GM23338 (cell line): Measurements from ENCODE around the gene CALCOCO1. TPM values are rescaled to one million over a fixed set of nuclear protein-coding genes. Genes with fewer than 3 reads are reported as not detected.

ENCODE experiments used
- ATAC-seq: fragments of 200-7000 bp; cut with Tn5 transposase; 3 replicates; pipeline ENCODE4 v1.9.1; 2020
- DNase-seq: peaks from one replicate; pipeline ENCODE4 v3.0.0-alpha.2; 2015; ENCODE audit warnings: low spot score
- H2AFZ ChIP-seq: fragments of 200-600 bp; sonication (generic); 2 replicates; pipeline ENCODE4 v1.8.0; 2016; ENCODE audit warnings: antibody characterized with exemption, mild to moderate bottlenecking, moderate library complexity
- H3F3A ChIP-seq: fragments of 200-600 bp; sonication (generic); replicated peaks from 2 replicates; pipeline ENCODE4 v1.8.0; 2017; ENCODE audit warnings: antibody characterized with exemption, mixed run types, low read depth
- H3K27ac ChIP-seq: fragments of 200-600 bp; sonication (generic); 2 replicates; pipeline ENCODE4 v1.6.1; 2016; ENCODE audit warnings: low read depth
- H3K27me3 ChIP-seq: fragments of 200-600 bp; sonication (generic); 2 replicates; pipeline ENCODE4 v1.8.0; 2016; ENCODE audit warnings: mild to moderate bottlenecking, mixed run types, moderate library complexity; ENCODE audit not compliant: insufficient read depth
- H3K36me3 ChIP-seq: fragments of 200-600 bp; sonication (generic); 2 replicates; pipeline ENCODE4 v1.8.0; 2016; ENCODE audit warnings: mild to moderate bottlenecking; ENCODE audit not compliant: insufficient read depth
- H3K4me1 ChIP-seq: fragments of 200-600 bp; sonication (generic); 2 replicates; pipeline ENCODE4 v1.8.0; 2016; ENCODE audit warnings: mild to moderate bottlenecking, moderate library complexity; ENCODE audit not compliant: insufficient read depth
- H3K4me2 ChIP-seq: fragments of 200-600 bp; sonication (generic); 2 replicates; pipeline ENCODE4 v1.7.1; 2017; ENCODE audit warnings: mixed run types
- H3K4me3 ChIP-seq: fragments of 200-600 bp; sonication (generic); 2 replicates; pipeline ENCODE4 v1.6.1; 2016; ENCODE audit warnings: mixed run types
- H3K79me2 ChIP-seq: fragments of 200-600 bp; sonication (generic); replicated peaks from 2 replicates; pipeline ENCODE4 v1.8.0; 2017; ENCODE audit warnings: mild to moderate bottlenecking; ENCODE audit not compliant: insufficient read depth
- H3K9me2 ChIP-seq: fragments of 200-600 bp; sonication (generic); 2 replicates; pipeline ENCODE4 v1.8.0; 2017; ENCODE audit not compliant: insufficient read depth
- H4K20me1 ChIP-seq: fragments of 200-600 bp; sonication (generic); replicated peaks from 2 replicates; pipeline ENCODE4 v1.8.0; 2017; ENCODE audit warnings: mild to moderate bottlenecking; ENCODE audit not compliant: insufficient read depth
- H3K27ac Mint-ChIP-seq: 2 replicates; pipeline ENCODE4 v1.8.0; 2020; ENCODE audit warnings: inconsistent platforms, mild to moderate bottlenecking, moderate library complexity, mixed read lengths
- H3K27me3 Mint-ChIP-seq: 3 replicates; pipeline ENCODE4 v1.8.0; 2022; ENCODE audit warnings: low read depth, mild to moderate bottlenecking, moderate library complexity, mixed read lengths, inconsistent platforms; ENCODE audit not compliant: insufficient read depth, poor library complexity
- H3K36me3 Mint-ChIP-seq: 3 replicates; pipeline ENCODE4 v1.8.0; 2021; ENCODE audit warnings: low read depth, mild to moderate bottlenecking, inconsistent platforms, moderate library complexity, mixed read lengths
- H3K4me1 Mint-ChIP-seq: 3 replicates; pipeline ENCODE4 v1.8.0; 2020; ENCODE audit warnings: mild to moderate bottlenecking, inconsistent platforms, mixed read lengths
- H3K4me3 Mint-ChIP-seq: 3 replicates; pipeline ENCODE4 v1.8.0; 2021; ENCODE audit warnings: moderate library complexity, mild to moderate bottlenecking, inconsistent platforms, mixed read lengths
- H3K9me3 Mint-ChIP-seq: 3 replicates; pipeline ENCODE4 v1.8.0; 2020; ENCODE audit warnings: moderate library complexity, mild to moderate bottlenecking, inconsistent platforms, mixed read lengths
- EZH2 ChIP-seq: fragments of 200-600 bp; sonication (generic); IDR thresholded peaks from one replicate; pipeline ENCODE4 v1.8.0; 2017; ENCODE audit warnings: antibody characterized with exemption, mild to moderate bottlenecking, low read depth; ENCODE audit not compliant: unreplicated experiment
- EZH2phosphoT487 ChIP-seq: fragments of 200-600 bp; sonication (generic); IDR thresholded peaks from one replicate; pipeline ENCODE4 v1.8.1; 2018; ENCODE audit warnings: antibody characterized with exemption; ENCODE audit not compliant: unreplicated experiment
- POLR2AphosphoS5 ChIP-seq: IDR thresholded peaks from 2 replicates; pipeline ENCODE4 v1.6.1; 2016; ENCODE audit warnings: antibody characterized with exemption, low read depth
- ZNF114 ChIP-seq: fragments of 250-450 bp; sonication (Bioruptor Pico); IDR thresholded peaks from 2 replicates; pipeline ENCODE4 v1.5.0; 2020; ENCODE audit warnings: mild to moderate bottlenecking, moderate library complexity
- ZNF331 ChIP-seq: fragments of 250-450 bp; sonication (Bioruptor Pico); IDR thresholded peaks from 2 replicates; pipeline ENCODE4 v1.5.0; 2020; ENCODE audit warnings: low read depth, mild to moderate bottlenecking, moderate library complexity
- polyA plus RNA-seq: library from polyadenylated mRNA; unstranded; fragments of >200 nt; fragmentation: Nextera tagmentation; extraction: Ambion mirVana; gene quantifications from 2 replicates; pipeline ENCODE4 v1.2.1, GENCODE V29; 2016
- total RNA-seq: library from RNA; depleted of rRNA; stranded (reverse); fragments of >200 nt; shearing (Covaris generic); gene quantifications from 2 replicates; pipeline ENCODE4 v1.2.3, GENCODE V29; 2014
- TF ChIP-seq, protein P1 (sequence below), 2 experiments: fragments of 200-600 bp in 1 of 2; sonication (generic) in 1 of 2; conservative IDR thresholded peaks; 2 replicates each; pipeline versions ENCODE4 v1.5.1 to v1.6.1; 2016 to 2017; ENCODE audit warnings: antibody characterized with exemption in 2 of 2, low read depth in 2 of 2, mild to moderate bottlenecking in 2 of 2, moderate library complexity in 1 of 2
- TF ChIP-seq, protein P2 (sequence below): IDR thresholded peaks from 2 replicates; pipeline ENCODE4 v1.6.1; 2016; ENCODE audit warnings: antibody characterized with exemption
- TF ChIP-seq, protein P3 (sequence below): fragments of 250-450 bp; sonication (Bioruptor Pico); IDR thresholded peaks from 2 replicates; pipeline ENCODE4 v1.5.0; 2020; ENCODE audit warnings: mild to moderate bottlenecking, moderate library complexity

CALCOCO1 gene
- total and polyA plus RNA-seq, 2 experiments from 2014 or later, result 6.5 to 20.4 TPM

DNA sequence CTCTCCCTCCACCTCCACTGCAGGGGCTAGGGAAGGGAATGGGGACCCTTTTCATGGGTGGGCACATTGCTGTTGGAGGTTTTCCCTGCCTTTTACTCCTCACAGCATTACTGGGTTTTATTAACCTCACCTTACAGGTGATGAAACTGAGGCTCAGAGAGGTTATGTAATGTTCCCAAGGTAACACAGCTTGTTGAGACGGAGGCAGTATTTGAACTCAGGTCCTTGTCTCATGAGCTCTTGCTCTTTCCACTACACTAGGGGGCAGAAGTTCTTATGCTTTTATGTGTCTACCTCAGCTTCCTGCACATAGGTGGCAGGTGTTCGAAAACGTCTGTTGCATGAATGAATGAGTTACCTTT is 12.9 kb upstream of the CALCOCO1 start (continued):
- TF ChIP-seq, protein P1, sequence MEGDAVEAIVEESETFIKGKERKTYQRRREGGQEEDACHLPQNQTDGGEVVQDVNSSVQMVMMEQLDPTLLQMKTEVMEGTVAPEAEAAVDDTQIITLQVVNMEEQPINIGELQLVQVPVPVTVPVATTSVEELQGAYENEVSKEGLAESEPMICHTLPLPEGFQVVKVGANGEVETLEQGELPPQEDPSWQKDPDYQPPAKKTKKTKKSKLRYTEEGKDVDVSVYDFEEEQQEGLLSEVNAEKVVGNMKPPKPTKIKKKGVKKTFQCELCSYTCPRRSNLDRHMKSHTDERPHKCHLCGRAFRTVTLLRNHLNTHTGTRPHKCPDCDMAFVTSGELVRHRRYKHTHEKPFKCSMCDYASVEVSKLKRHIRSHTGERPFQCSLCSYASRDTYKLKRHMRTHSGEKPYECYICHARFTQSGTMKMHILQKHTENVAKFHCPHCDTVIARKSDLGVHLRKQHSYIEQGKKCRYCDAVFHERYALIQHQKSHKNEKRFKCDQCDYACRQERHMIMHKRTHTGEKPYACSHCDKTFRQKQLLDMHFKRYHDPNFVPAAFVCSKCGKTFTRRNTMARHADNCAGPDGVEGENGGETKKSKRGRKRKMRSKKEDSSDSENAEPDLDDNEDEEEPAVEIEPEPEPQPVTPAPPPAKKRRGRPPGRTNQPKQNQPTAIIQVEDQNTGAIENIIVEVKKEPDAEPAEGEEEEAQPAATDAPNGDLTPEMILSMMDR (conservative IDR thresholded peaks at IDR 0.05; ENCODE audit: low read depth in 2 of 2), result 0 out of 4 replicates have a peak, but pooled peaks of 1 of the 2 experiments have one; percentile 14
- TF ChIP-seq ZNF331 (CRISPR knock-in tag) (no peak), ZNF114 (CRISPR knock-in tag) (no peak), POLR2AphosphoS5 (no peak), EZH2 (peak; percentile 26)
- TF ChIP-seq, protein P2, sequence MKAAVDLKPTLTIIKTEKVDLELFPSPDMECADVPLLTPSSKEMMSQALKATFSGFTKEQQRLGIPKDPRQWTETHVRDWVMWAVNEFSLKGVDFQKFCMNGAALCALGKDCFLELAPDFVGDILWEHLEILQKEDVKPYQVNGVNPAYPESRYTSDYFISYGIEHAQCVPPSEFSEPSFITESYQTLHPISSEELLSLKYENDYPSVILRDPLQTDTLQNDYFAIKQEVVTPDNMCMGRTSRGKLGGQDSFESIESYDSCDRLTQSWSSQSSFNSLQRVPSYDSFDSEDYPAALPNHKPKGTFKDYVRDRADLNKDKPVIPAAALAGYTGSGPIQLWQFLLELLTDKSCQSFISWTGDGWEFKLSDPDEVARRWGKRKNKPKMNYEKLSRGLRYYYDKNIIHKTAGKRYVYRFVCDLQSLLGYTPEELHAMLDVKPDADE, result no peak

DNA sequence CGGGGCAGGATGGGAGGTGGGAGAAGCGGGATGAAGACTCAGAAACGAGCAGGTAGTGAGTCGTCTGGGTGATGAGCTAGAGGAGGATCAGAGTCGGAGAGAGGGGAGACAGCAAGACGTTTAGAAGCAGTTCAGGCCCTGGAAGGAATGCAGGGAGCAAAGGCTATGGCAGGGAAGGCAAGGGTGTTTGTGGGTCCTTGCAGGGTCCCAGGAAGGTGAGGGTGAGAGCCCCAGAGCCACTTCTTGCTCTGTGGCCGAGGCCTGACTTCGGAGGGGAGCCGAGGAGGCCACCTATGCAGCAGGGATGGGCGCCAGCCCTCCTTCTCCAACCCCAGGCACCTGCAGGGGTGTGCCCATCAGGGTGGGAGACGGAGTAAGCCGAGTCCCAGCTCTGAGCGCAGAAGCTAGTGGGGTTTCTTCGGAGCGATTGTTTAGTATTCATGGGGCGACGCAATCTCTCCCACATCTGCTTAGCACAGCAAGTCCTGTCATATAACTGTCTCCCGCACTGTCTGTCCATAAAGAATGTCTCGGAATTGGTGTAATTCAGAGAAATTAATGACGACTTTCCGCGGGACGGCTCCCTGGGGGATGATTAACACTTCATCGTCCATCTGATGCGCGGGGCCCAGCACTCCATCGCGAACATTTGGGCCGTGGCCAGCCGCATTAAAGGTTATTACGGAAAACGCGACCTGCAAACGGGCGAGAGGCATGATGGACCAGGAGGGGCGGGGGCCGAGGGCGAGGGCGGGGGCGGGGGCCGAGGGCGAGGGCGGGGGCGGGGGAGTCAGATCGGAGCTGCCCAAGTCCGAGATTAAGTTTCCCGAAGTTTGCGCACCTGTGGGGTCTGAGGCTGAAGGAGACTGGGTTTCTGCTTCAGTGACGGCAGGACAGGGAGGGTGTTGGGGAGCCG is 12.2 kb upstream of the CALCOCO1 start:
- Histone ChIP-seq H3F3A (no peaks in the 10 kb centered on the region), H3K4me3 (peak overlapping the region; percentile 83), H3K4me2 (peak overlapping the region; percentile 98), H3K4me1 (peaks cover 12% of the 10 kb centered on the region; the same call in 1 of the 2 replicates), H4K20me1 (no peaks in the 10 kb centered on the region), H3K9me2 (no peaks in the 10 kb centered on the region), H3K27me3 (peaks cover 97% of the 10 kb centered on the region), H3K27ac (no peak overlapping the region), H3K79me2 (no peaks in the 10 kb centered on the region), H2AFZ (peak overlapping the region; percentile 100), H3K36me3 (no peaks in the 10 kb centered on the region)
- no peak overlapping the region; the same call in 2 of the 3 replicates for H3K4me3 Mint-ChIP-seq
- DNase-seq, result peak; percentile 33
- TF ChIP-seq ZNF114 (CRISPR knock-in tag), result no peak
- TF ChIP-seq EZH2phosphoT487, result no peak
- peak; percentile 58 for TF ChIP-seq EZH2
- peaks cover 32% of the 10 kb centered on the region for H3K27me3 Mint-ChIP-seq
- no peak overlapping the region for H3K27ac Mint-ChIP-seq
- H3K36me3 Mint-ChIP-seq, result no peaks in the 10 kb centered on the region
- peaks cover 16% of the 10 kb centered on the region for H3K4me1 Mint-ChIP-seq
- H3K9me3 Mint-ChIP-seq, result no peaks in the 10 kb centered on the region; the same call in 2 of the 3 replicates
- peak; percentile 13 for ATAC-seq

DNA sequence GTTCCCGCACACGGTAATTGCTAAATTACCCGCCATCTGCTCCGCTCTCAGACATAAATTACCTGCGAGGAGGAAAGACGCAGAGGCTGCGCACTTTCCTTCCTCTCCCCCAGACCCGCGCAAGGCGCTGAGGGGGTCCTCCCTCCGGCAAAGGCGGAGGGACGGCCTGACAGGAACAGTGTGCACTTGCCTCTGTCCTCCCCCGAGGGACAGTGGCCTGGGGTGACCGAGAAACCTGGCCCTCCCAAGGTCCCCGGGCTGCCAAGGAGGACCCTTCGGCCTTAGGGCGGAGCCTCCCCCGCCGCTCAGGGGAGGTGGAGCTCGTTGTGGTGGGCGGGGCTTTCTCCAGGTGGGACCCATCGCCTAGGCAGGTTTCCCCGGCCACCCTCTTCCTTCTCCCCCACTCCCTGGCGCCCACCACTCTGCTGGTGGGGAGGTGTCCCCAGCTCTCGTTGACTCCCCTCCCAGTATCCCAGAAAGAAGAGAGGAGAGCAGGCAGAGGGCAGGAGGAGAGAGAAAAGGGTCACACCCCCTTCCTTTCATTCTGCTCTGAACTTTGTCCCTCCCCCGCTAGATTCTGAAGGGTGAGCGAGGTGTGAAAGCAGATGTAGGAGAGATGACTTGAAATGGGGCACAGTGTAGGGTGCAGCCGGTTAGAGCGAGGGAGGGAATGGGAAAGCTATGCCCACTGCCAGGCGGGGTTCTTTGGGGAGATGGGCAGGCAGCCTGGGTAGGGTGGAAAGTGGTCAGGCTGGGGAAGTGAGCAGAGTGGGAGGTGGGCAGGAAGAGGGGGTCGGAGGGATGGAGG is 11.4 kb upstream of the CALCOCO1 start:
- no peak overlapping the region for H3K27ac ChIP-seq
- peaks cover 12% of the 10 kb centered on the region; the same call in 1 of the 2 replicates for H3K4me1 ChIP-seq
- H3F3A ChIP-seq, result no peaks in the 10 kb centered on the region
- peak overlapping the region; percentile 83 for H3K4me3 ChIP-seq
- H3K79me2 ChIP-seq, result no peaks in the 10 kb centered on the region
- peak overlapping the region; percentile 100 for H2AFZ ChIP-seq
- Mint-ChIP-seq H3K4me1 (peaks cover 18% of the 10 kb centered on the region), H3K4me3 (no peak overlapping the region; the same call in 2 of the 3 replicates), H3K36me3 (no peaks in the 10 kb centered on the region), H3K27ac (no peak overlapping the region), H3K27me3 (peaks cover 36% of the 10 kb centered on the region), H3K9me3 (no peaks in the 10 kb centered on the region; the same call in 2 of the 3 replicates)
- peaks cover 89% of the 10 kb centered on the region for H3K27me3 ChIP-seq
- H4K20me1 ChIP-seq, result no peaks in the 10 kb centered on the region
- ATAC-seq (peak; percentile 83), DNase-seq (peak; percentile 83)
- no peaks in the 10 kb centered on the region for H3K36me3 ChIP-seq
- H3K9me2 ChIP-seq, result no peaks in the 10 kb centered on the region
- H3K4me2 ChIP-seq, result peak overlapping the region; percentile 98
- TF ChIP-seq, protein P3, sequence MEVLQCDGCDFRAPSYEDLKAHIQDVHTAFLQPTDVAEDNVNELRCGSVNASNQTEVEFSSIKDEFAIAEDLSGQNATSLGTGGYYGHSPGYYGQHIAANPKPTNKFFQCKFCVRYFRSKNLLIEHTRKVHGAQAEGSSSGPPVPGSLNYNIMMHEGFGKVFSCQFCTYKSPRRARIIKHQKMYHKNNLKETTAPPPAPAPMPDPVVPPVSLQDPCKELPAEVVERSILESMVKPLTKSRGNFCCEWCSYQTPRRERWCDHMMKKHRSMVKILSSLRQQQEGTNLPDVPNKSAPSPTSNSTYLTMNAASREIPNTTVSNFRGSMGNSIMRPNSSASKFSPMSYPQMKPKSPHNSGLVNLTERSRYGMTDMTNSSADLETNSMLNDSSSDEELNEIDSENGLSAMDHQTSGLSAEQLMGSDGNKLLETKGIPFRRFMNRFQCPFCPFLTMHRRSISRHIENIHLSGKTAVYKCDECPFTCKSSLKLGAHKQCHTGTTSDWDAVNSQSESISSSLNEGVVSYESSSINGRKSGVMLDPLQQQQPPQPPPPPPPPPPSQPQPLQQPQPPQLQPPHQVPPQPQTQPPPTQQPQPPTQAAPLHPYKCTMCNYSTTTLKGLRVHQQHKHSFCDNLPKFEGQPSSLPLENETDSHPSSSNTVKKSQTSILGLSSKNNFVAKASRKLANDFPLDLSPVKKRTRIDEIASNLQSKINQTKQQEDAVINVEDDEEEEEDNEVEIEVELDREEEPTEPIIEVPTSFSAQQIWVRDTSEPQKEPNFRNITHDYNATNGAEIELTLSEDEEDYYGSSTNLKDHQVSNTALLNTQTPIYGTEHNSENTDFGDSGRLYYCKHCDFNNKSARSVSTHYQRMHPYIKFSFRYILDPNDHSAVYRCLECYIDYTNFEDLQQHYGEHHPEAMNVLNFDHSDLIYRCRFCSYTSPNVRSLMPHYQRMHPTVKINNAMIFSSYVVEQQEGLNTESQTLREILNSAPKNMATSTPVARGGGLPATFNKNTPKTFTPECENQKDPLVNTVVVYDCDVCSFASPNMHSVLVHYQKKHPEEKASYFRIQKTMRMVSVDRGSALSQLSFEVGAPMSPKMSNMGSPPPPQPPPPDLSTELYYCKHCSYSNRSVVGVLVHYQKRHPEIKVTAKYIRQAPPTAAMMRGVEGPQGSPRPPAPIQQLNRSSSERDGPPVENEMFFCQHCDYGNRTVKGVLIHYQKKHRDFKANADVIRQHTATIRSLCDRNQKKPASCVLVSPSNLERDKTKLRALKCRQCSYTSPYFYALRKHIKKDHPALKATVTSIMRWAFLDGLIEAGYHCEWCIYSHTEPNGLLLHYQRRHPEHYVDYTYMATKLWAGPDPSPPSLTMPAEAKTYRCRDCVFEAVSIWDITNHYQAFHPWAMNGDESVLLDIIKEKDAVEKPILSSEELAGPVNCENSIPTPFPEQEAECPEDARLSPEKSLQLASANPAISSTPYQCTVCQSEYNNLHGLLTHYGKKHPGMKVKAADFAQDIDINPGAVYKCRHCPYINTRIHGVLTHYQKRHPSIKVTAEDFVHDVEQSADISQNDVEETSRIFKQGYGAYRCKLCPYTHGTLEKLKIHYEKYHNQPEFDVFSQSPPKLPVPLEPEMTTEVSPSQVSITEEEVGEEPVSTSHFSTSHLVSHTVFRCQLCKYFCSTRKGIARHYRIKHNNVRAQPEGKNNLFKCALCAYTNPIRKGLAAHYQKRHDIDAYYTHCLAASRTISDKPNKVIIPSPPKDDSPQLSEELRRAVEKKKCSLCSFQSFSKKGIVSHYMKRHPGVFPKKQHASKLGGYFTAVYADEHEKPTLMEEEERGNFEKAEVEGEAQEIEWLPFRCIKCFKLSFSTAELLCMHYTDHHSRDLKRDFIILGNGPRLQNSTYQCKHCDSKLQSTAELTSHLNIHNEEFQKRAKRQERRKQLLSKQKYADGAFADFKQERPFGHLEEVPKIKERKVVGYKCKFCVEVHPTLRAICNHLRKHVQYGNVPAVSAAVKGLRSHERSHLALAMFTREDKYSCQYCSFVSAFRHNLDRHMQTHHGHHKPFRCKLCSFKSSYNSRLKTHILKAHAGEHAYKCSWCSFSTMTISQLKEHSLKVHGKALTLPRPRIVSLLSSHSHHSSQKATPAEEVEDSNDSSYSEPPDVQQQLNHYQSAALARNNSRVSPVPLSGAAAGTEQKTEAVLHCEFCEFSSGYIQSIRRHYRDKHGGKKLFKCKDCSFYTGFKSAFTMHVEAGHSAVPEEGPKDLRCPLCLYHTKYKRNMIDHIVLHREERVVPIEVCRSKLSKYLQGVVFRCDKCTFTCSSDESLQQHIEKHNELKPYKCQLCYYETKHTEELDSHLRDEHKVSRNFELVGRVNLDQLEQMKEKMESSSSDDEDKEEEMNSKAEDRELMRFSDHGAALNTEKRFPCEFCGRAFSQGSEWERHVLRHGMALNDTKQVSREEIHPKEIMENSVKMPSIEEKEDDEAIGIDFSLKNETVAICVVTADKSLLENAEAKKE (CRISPR knock-in tag), result no peak
